ENCODE data around the gene UBE3B.

UBE3B gene

GRCh38 chr12:109512608-109513007 is 35.2 kb downstream of the UBE3B start:
- Mint-ChIP-seq H3K4me1 (ENCODE audit: low read depth) (no peaks in the 10 kb centered on the region), H3K36me3 (ENCODE audit: low read depth) (peaks cover 46% of the 10 kb centered on the region), H3K27me3 (ENCODE audit: low read depth) (no peaks in the 10 kb centered on the region), H3K27ac (no peak overlapping the region), H3K4me3 (no peak overlapping the region), H3K9me3 (no peaks in the 10 kb centered on the region)

- Mint-ChIP-seq H3K4me3 (no peak overlapping the region), H3K9me3 (no peaks in the 10 kb centered on the region), H3K27me3 (ENCODE audit: low read depth) (no peaks in the 10 kb centered on the region), H3K27ac (no peak overlapping the region), H3K36me3 (ENCODE audit: low read depth) (peaks cover 46% of the 10 kb centered on the region), H3K4me1 (ENCODE audit: low read depth) (no peaks in the 10 kb centered on the region)
Observed at GRCh38 chr12:109513051-109513450, 35.6 kb downstream of the UBE3B start.

GRCh38 chr12:109513977-109514376 is 36.5 kb downstream of the UBE3B start:
- Mint-ChIP-seq H3K4me3 (no peak overlapping the region), H3K27ac (no peak overlapping the region), H3K4me1 (ENCODE audit: low read depth) (no peaks in the 10 kb centered on the region), H3K9me3 (no peaks in the 10 kb centered on the region), H3K36me3 (ENCODE audit: low read depth) (peaks cover 47% of the 10 kb centered on the region), H3K27me3 (ENCODE audit: low read depth) (no peaks in the 10 kb centered on the region)

- no peak overlapping the region for H3K4me3 Mint-ChIP-seq
- peaks cover 30% of the 10 kb centered on the region for H3K36me3 Mint-ChIP-seq (ENCODE audit: low read depth)
- H3K9me3 Mint-ChIP-seq, result no peaks in the 10 kb centered on the region
- no peaks in the 10 kb centered on the region for H3K27me3 Mint-ChIP-seq (ENCODE audit: low read depth)
- H3K27ac Mint-ChIP-seq, result no peak overlapping the region
- H3K4me1 Mint-ChIP-seq (ENCODE audit: low read depth), result no peaks in the 10 kb centered on the region
Observed at GRCh38 chr12:109517619-109518018, 40.2 kb downstream of the UBE3B start.

GRCh38 chr12:109518820-109519665 is 41.6 kb downstream of the UBE3B start:
- H3K4me3 Mint-ChIP-seq, result no peak overlapping the region
- H3K27ac Mint-ChIP-seq, result no peak overlapping the region
- H3K4me1 Mint-ChIP-seq (ENCODE audit: low read depth), result no peaks in the 10 kb centered on the region
- H3K9me3 Mint-ChIP-seq, result no peaks in the 10 kb centered on the region
- no peaks in the 10 kb centered on the region for H3K27me3 Mint-ChIP-seq (ENCODE audit: low read depth)
- peaks cover 30% of the 10 kb centered on the region for H3K36me3 Mint-ChIP-seq (ENCODE audit: low read depth)

- Mint-ChIP-seq H3K4me3 (no peak overlapping the region), H3K27ac (no peak overlapping the region), H3K36me3 (ENCODE audit: low read depth) (peaks cover 26% of the 10 kb centered on the region), H3K9me3 (no peaks in the 10 kb centered on the region), H3K27me3 (ENCODE audit: low read depth) (no peaks in the 10 kb centered on the region), H3K4me1 (ENCODE audit: low read depth) (no peaks in the 10 kb centered on the region)
Observed at GRCh38 chr12:109519787-109520186, 42.4 kb downstream of the UBE3B start.

- Mint-ChIP-seq H3K4me3 (no peak overlapping the region), H3K36me3 (ENCODE audit: low read depth) (peaks cover 26% of the 10 kb centered on the region), H3K4me1 (ENCODE audit: low read depth) (no peaks in the 10 kb centered on the region), H3K9me3 (no peaks in the 10 kb centered on the region), H3K27ac (no peak overlapping the region), H3K27me3 (ENCODE audit: low read depth) (no peaks in the 10 kb centered on the region)
Observed at GRCh38 chr12:109521831-109522230, 44.4 kb downstream of the UBE3B start.

- Mint-ChIP-seq H3K27ac (no peak overlapping the region), H3K9me3 (no peaks in the 10 kb centered on the region), H3K4me3 (no peak overlapping the region), H3K4me1 (ENCODE audit: low read depth) (no peaks in the 10 kb centered on the region), H3K27me3 (ENCODE audit: low read depth) (no peaks in the 10 kb centered on the region), H3K36me3 (ENCODE audit: low read depth) (peaks cover 18% of the 10 kb centered on the region)
Observed at GRCh38 chr12:109523071-109523470, 45.6 kb downstream of the UBE3B start.

GRCh38 chr12:109523504-109523903 is 46.1 kb downstream of the UBE3B start:
- no peak overlapping the region for H3K27ac Mint-ChIP-seq

GRCh38 chr12:109524466-109525278 is 47.2 kb downstream of the UBE3B start:
- H3K4me1 Mint-ChIP-seq (ENCODE audit: low read depth), result no peaks in the 10 kb centered on the region
- peaks cover 10% of the 10 kb centered on the region for H3K36me3 Mint-ChIP-seq (ENCODE audit: low read depth)
- no peak overlapping the region for H3K27ac Mint-ChIP-seq
- no peaks in the 10 kb centered on the region for H3K27me3 Mint-ChIP-seq (ENCODE audit: low read depth)
- H3K9me3 Mint-ChIP-seq, result no peaks in the 10 kb centered on the region
- no peak overlapping the region for H3K4me3 Mint-ChIP-seq

More at GRCh38 chr12:109523504-109523903, 46.1 kb downstream of the UBE3B start:
- Mint-ChIP-seq H3K4me1 (ENCODE audit: low read depth) (no peaks in the 10 kb centered on the region), H3K27me3 (ENCODE audit: low read depth) (no peaks in the 10 kb centered on the region), H3K4me3 (no peak overlapping the region), H3K9me3 (no peaks in the 10 kb centered on the region), H3K36me3 (ENCODE audit: low read depth) (peaks cover 14% of the 10 kb centered on the region)

- Mint-ChIP-seq H3K9me3 (no peaks in the 10 kb centered on the region), H3K27ac (no peak overlapping the region), H3K4me3 (no peak overlapping the region), H3K4me1 (ENCODE audit: low read depth) (no peaks in the 10 kb centered on the region), H3K27me3 (ENCODE audit: low read depth) (no peaks in the 10 kb centered on the region), H3K36me3 (ENCODE audit: low read depth) (peaks cover 12% of the 10 kb centered on the region)
Observed at GRCh38 chr12:109525279-109525585, 47.8 kb downstream of the UBE3B start.

GRCh38 chr12:109527489-109528123 is 50.2 kb downstream of the UBE3B start:
- Mint-ChIP-seq H3K27ac (no peak overlapping the region), H3K4me1 (ENCODE audit: low read depth) (no peaks in the 10 kb centered on the region), H3K9me3 (no peaks in the 10 kb centered on the region), H3K4me3 (no peak overlapping the region), H3K36me3 (ENCODE audit: low read depth) (peaks cover 6% of the 10 kb centered on the region), H3K27me3 (ENCODE audit: low read depth) (no peaks in the 10 kb centered on the region)

- Mint-ChIP-seq H3K36me3 (ENCODE audit: low read depth) (peaks cover 6% of the 10 kb centered on the region), H3K27ac (no peak overlapping the region), H3K4me3 (no peak overlapping the region), H3K9me3 (no peaks in the 10 kb centered on the region), H3K4me1 (ENCODE audit: low read depth) (no peaks in the 10 kb centered on the region), H3K27me3 (ENCODE audit: low read depth) (no peaks in the 10 kb centered on the region)
Observed at GRCh38 chr12:109529691-109530640, 52.5 kb downstream of the UBE3B start.

GRCh38 chr12:109531411-109531810 is 54.0 kb downstream of the UBE3B start:
- Mint-ChIP-seq H3K4me1 (ENCODE audit: low read depth) (no peaks in the 10 kb centered on the region), H3K36me3 (ENCODE audit: low read depth) (peaks cover 3% of the 10 kb centered on the region), H3K27me3 (ENCODE audit: low read depth) (no peaks in the 10 kb centered on the region), H3K4me3 (no peak overlapping the region), H3K9me3 (no peaks in the 10 kb centered on the region), H3K27ac (no peak overlapping the region)

All from T-helper 1 cell treated with Interleukin-12 subunit alpha and Interleukin-12 subunit beta and Interleukin-4 antibody, amounts not matched to agents 30 μg/mL and 1 μg/mL, for 36 hours (primary cell).